Activated CD8-positive, alpha-beta memory T cell treated with anti-CD3 and anti-CD28 coated beads, Interleukin-2, amount 50 U/mL, for 1 hour (primary cell): ENCODE results near the gene NXN.
"Not testable (repeated sequence)": the region's sequence is repeated elsewhere in the genome, so short reads cannot be mapped to it uniquely, and the experiment has no call there.

Source experiments
- DNase-seq: peaks from one replicate; pipeline ENCODE4 v3.0.0-alpha.2; 2020; ENCODE audit errors: extremely low read depth

NXN gene

GRCh38 chr17:830381-830780 is 149.2 kb downstream of the NXN start:
- no peak for DNase-seq

GRCh38 chr17:829614-830013 is 150.0 kb downstream of the NXN start:
- not testable (repeated sequence) for DNase-seq

- DNase-seq = no peak
Observed at GRCh38 chr17:828761-829160, 150.8 kb downstream of the NXN start.

- DNase-seq = no peak
Observed at GRCh38 chr17:826778-827177, 152.8 kb downstream of the NXN start.

- DNase-seq = no peak
Observed at GRCh38 chr17:825216-825615, 154.4 kb downstream of the NXN start.

- no peak for DNase-seq
Observed at GRCh38 chr17:824378-824777, 155.2 kb downstream of the NXN start.

GRCh38 chr17:823501-823902 is 156.1 kb downstream of the NXN start:
- DNase-seq = no peak

- no peak for DNase-seq
Observed at GRCh38 chr17:819251-819650, 160.3 kb downstream of the NXN start.

- no peak for DNase-seq
Observed at GRCh38 chr17:814371-814770, 165.2 kb downstream of the NXN start.

- no peak for DNase-seq
Observed at GRCh38 chr17:812638-813204, 166.9 kb downstream of the NXN start.

GRCh38 chr17:811051-811784 is 168.4 kb downstream of the NXN start:
- DNase-seq = no peak

- DNase-seq = no peak
Observed at GRCh38 chr17:807523-808294, 171.9 kb downstream of the NXN start.

GRCh38 chr17:806781-807522 is 172.6 kb downstream of the NXN start:
- no peak for DNase-seq

- DNase-seq = no peak
Observed at GRCh38 chr17:806346-806745, 173.2 kb downstream of the NXN start.

GRCh38 chr17:805886-806285 is 173.7 kb downstream of the NXN start:
- DNase-seq = not testable (repeated sequence)

GRCh38 chr17:804541-805435 is 174.8 kb downstream of the NXN start:
- DNase-seq = no peak

GRCh38 chr17:802901-803881 is 176.4 kb downstream of the NXN start:
- no peak for DNase-seq

- DNase-seq = no peak
Observed at GRCh38 chr17:802481-802880, 177.1 kb downstream of the NXN start.

- DNase-seq = no peak
Observed at GRCh38 chr17:801660-802059, 177.9 kb downstream of the NXN start.
